ENCODE measurements around the gene DOP1A. TPM values are rescaled to one million over a fixed set of nuclear protein-coding genes. Genes with fewer than 3 reads are reported as not detected.

Gene DOP1A
- total and polyA plus RNA-seq, 2 of the 4 experiments (the other 2 are of a cell fraction) = 6.0 to 32.4 TPM

GRCh38 chr6:83113258-83113657, 45.8 kb downstream of the DOP1A start:
- Histone ChIP-seq H3K9me3 (ENCODE audit: control insufficient read depth, insufficient read depth, low read length) (no peaks in the 10 kb centered on the region), H4K91ac (ENCODE audit: insufficient read depth, low read depth, low read length) (no peak overlapping the region), H3K4me3 (ENCODE audit: insufficient read depth, low read depth, low read length) (no peak overlapping the region), H3K18ac (ENCODE audit: low read depth, low read length) (no peak overlapping the region), H3K4ac (ENCODE audit: low read depth, low read length) (no peak overlapping the region), H2BK15ac (ENCODE audit: low read depth, low read length) (no peak overlapping the region), H4K5ac (ENCODE audit: low read depth, low read length) (no peak overlapping the region), H2AFZ (replicated peaks; ENCODE audit: low read length, poor library complexity) (no peak overlapping the region), H3K36me3 (ENCODE audit: control insufficient read depth, insufficient read depth, low read length) (peaks cover 1% of the 10 kb centered on the region; the same call in 1 of the 2 replicates), H3K27me3 (ENCODE audit: control insufficient read depth, insufficient read depth, low read length) (no peaks in the 10 kb centered on the region), H4K20me1 (ENCODE audit: insufficient read depth, low read length) (no peaks in the 10 kb centered on the region), H3K4me1 (ENCODE audit: control insufficient read depth, insufficient read depth, low read length) (0 out of 2 replicates have a peak, but pooled peaks cover 3% of the 10 kb centered on the region), H3K14ac (replicated peaks; ENCODE audit: low read depth, low read length) (no peak overlapping the region), H3K23ac (ENCODE audit: low read depth, low read length) (no peak overlapping the region), H2AK9ac (replicated peaks; ENCODE audit: low read depth, low read length, poor library complexity) (no peak overlapping the region), H2BK120ac (ENCODE audit: low read depth, low read length) (no peak overlapping the region), H3K9ac (ENCODE audit: low read depth, low read length) (no peak overlapping the region), H2BK5ac (ENCODE audit: low read depth, low read length, poor library complexity, severe bottlenecking) (no peak overlapping the region), H3K4me2 (ENCODE audit: low read depth, low read length) (peak overlapping the region; percentile 2; the same call in 1 of the 2 replicates), H3K79me1 (ENCODE audit: low read depth in 1 of 2, low read length in 2 of 2) (no peaks in the 10 kb centered on the region), H3K9me1 (ENCODE audit: insufficient read depth, low read length) (0 out of 2 replicates have a peak, but pooled peaks cover 2% of the 10 kb centered on the region), H4K8ac (ENCODE audit: low read depth in 2 of 2, low read length in 2 of 2) (no peak overlapping the region), H3K27ac (ENCODE audit: insufficient read depth, low read length) (no peak overlapping the region), H2AK5ac (ENCODE audit: low read depth, low read length) (no peak overlapping the region), H2BK20ac (ENCODE audit: low read depth, low read length) (no peak overlapping the region), H3K56ac (ENCODE audit: extremely low read depth, insufficient read depth, low read length) (no peak overlapping the region)
- dilution Hi-C loops (cut with HindIII; ENCODE audit: low sequenced_read_pairs, unreplicated experiment) = no loop called here
- DNase-seq = peak; percentile 43
- no peak for TF ChIP-seq POLR2A (IDR thresholded peaks at IDR 0.05; ENCODE audit: low read depth, low read length)
- TF ChIP-seq CTCF (conservative IDR thresholded peaks at IDR 0.05; ENCODE audit: low read depth, low read length) = no peak
- TF ChIP-seq SMC3 (IDR thresholded peaks at IDR 0.05; ENCODE audit: low read depth, low read length) = no peak
- no peak for TF ChIP-seq FOS (IDR thresholded peaks at IDR 0.05; ENCODE audit: low read depth, low read length)
- no peak for TF ChIP-seq MAFK (IDR thresholded peaks at IDR 0.05; ENCODE audit: low read depth, low read length)
- no peak for TF ChIP-seq RAD21 (IDR thresholded peaks at IDR 0.05; ENCODE audit: low read length)
- no peak for TF ChIP-seq CHD1 (IDR thresholded peaks at IDR 0.05; ENCODE audit: low read depth, low read length)
- TF ChIP-seq RCOR1 (IDR thresholded peaks at IDR 0.05; ENCODE audit: insufficient replicate concordance, low read length) = no peak
- TF ChIP-seq CEBPB (IDR thresholded peaks at IDR 0.05; ENCODE audit: low read depth, low read length) = no peak
- POLR2A ChIA-PET (ENCODE audit: unreplicated experiment) = no interaction called here
- WGBS, 2 experiments (ENCODE audit: extremely low coverage in 2 of 2, insufficient read length in 1 of 2) = no CpG with 5 or more reads among the region's 4 CpGs
- CTCF ChIA-PET = no interaction called here
- in situ Hi-C loops (cut with MboI; ENCODE audit: low sequenced_read_pairs) = no loop called here
- intact Hi-C loops (cut with micrococcal nuclease) = no loop called here
- peak; percentile 32 for ATAC-seq (ENCODE audit: low read depth)
- no TSS peak for BruUV-seq (replicated peaks)

All from IMR-90 (cell line).